ENCODE results near the gene TMPRSS3.

TMPRSS3 gene

DNA sequence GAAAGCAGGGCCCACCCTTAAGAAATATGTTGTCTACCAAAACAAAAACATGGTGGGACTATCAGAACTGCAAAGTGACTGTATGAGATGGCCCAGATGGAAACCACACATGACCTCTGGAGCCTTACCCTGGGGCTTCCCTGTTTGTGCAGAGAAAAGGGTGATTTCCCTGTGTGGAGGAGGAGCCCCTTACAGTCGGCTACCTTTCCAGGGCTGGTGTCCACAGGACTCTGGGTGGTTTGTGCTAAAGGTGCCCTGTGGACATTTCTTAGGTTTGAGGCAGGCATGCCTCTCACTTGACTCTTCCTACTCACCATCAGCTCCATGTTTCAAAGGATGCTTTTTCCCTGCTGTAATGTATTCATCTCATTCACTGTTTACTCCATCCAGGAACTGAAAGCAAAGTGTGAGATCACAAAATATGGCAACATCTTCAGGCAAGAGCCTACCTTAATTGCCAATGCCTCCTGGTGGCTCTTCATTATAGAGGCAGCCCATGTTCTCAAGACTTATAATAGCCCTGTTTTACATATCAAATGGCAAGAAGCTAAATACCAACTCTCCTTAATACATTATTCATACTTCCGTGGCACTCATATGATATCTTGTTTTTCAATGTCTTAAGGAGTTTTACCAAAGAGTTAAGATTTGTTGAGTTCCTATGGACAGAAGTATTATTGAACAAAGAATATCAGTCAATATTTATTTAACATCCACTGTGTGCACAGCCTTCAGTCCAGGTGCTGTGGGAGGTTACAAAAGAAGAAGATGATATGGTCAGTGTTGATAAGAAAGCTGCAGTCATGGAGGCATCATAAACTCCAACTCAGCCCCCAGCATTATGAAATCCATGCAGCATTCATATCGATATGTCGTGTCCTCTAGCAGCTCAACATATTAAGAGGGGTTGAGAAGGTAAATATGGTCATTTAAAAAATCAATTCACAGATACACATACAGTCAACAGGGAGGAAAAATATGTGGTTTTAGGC, 65.2 kb downstream of the TMPRSS3 start:
- DNase-seq: no peak

DNA sequence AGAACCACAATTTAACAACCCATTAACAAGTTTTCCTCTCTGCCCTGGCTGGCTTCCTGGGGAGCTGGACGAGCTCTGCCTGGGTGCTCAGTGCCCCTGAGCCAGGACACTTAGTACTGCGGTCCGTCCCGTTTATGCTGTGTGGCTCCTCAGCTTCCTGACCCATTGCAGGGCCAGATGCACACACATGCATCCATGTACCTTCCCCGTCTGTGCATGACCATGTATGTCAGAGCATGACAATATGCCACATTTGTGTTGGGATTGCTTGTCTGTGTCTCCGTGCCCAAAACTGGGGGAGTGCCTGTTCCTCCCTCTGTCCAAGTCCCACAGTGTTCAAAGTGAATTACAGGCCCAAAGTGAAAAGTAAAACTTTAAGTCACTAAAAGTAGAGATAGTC, 71.0 kb downstream of the TMPRSS3 start:
- no peak for DNase-seq

Measured in midbrain (tissue), 1 donor.